Activated effector memory CD4-positive, alpha-beta T cell treated with anti-CD3 and anti-CD28 coated beads, Interleukin-2, amount 50 U/mL, for 16 hours (primary cell): Measurements from ENCODE around the gene FSD1.
A peak's percentile ranks its signal among the peaks of the same experiment; 100 is the strongest.

Experiments
- DNase-seq: peaks from one replicate; pipeline ENCODE4 v3.0.0-alpha.2; 2020

FSD1 gene

DNA sequence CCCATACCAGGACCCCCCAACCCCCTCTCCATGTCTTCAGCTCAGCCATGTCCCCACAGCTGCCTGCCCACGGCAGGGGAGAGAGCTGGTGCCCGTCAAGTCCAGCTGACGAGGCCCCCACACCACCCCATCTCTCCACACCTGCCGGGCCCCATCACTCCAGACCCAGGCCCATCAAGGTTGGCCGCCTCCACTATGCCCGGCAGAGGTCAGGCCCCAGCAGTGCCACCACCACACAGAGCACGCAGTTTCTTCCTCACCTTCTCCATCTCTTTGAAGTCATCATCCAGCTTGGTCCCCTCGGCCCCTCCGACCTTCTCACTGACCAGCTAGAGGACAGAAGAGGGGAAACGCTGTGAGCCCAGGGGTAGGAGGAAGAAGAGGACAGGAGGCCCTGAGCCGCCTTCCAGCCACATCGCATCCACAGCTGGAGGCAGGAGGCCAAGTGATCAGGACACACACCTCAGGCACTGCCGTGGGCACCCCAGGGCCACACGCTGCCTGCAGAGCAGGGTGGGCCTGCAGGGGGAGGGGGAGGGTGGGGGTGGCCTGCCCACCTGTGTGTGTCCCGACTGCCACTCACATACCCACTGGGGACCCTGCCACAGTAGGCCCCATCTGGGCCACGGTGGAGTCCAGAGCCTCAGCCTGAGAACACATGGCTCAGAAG, 62.4 kb downstream of the FSD1 start:
- no peak for DNase-seq

DNA sequence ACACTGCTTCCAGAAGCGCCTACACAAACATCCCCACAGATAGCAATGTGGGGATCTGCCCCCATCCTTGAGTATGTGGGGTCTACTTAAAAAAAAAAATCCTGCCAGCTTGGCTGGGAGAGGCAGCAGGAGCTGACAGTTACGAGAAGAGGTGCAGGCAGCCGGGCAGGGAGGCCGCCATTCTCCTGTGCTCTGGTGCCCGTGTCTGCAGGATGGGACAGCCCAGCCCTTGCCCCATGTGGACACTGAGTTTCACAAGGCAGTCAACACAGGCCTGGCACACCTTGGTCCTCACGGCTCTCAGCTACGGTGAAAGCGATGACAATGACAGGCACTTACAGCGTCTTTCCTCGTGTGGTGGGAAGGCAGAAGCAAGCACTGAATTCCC, 62.9 kb downstream of the FSD1 start:
- no peak for DNase-seq

DNA sequence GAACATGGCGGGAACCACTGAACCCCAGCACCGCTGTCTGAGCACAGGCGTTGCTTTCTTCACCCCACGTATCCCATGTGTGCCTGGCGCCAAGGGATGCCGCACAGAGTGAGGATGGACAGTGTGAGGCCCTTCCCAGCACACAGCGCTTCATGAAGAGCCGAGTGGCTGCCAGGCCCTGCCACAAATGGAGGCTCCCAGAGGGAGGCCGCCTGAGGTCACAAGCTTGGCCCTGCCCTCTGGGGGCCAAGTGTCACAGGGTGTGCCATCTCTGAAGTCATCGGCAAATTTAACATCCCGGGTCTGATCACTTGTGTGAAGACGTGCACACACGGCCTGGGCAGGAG, 63.4 kb downstream of the FSD1 start:
- no peak for DNase-seq

DNA sequence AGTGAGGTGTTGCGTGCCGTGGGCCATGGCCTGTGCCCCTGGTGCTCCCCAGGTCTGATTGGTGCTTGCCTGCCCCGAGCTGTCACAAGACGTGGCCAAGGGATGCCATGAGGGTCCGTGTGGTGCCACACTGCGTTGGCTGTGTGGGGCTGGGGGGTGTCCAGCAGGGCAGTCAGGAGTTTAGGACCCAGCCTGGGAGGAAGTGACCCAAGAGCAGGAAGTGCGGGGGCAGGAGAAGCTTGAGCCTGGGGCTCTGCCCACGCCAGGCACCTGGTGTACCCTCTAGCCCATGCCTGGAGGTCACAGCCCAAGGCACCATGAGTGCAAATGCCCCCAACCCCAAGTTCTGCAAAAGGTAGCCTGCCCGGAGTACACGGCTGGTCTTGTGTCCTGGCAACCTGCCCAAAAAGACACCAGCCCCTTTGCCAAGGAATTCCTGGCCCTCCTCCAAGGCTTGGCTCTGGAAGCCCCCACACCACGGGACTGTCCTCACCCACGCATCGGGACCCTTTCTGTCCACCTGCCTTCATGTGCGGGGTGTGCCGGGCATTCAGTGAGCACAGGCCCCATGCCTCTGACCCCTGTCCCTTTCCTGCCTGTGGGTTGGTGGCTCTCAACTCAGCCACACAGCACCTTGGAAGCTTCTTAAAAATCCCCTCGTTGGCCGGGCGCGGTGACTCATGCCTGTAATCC, 63.9 kb downstream of the FSD1 start:
- no peak for DNase-seq

DNA sequence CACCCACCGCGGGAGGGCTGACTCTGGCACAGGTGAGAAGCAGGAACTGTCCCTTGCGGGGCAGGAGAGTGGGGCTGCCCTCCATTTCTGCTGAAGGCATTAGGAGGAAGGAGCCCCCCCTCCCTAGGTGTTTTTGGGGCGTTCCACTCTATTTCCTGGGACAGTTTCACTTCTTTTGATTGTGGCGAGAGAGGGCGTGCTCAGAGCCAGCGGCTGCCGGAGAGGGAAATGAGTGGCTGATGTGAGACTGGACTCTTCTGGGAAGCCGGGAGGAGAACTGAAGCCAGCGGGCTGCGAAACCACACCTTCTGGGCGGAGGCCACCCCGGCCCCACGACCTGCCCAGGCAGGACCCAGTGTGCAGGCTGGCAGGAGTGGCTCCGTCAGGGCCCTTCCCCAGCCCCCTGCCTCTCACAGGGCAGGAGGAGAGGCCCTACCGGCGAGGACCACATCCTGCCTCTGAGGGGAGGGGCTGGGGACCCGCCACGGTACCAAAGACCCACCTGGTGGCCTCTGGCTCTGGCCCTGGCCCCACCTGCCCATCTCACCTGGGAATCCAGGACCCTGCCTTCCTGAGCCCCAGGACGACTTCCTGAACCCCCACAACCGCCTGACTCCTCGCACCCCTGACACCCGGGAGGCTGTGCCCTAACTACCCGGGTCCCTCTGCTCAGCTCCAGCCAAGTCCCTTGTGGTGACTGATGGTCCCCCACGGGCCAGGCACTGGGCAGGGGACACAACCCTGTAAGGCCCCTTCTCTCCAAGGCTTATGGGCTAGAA, 64.9 kb downstream of the FSD1 start:
- DNase-seq, result peak; percentile 88

DNA sequence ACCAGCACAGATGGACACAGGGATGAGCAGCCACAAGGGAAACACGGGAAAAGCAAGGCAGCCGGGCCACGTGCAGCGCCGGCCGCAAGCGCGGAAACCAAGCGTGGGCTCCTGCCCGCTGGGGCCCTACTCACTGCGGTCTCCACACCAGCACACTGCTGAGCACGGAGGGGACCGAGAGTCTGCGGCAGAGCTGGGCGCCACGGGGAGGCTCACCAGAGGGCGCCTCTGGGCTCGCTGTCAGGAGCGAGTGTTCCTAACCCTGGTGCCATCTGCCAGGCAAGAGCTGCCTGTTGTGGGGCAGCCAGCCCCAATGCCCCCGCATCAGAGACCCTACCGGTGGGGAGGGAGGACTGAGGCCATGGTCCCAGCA, 65.5 kb downstream of the FSD1 start:
- peak; percentile 92 for DNase-seq

DNA sequence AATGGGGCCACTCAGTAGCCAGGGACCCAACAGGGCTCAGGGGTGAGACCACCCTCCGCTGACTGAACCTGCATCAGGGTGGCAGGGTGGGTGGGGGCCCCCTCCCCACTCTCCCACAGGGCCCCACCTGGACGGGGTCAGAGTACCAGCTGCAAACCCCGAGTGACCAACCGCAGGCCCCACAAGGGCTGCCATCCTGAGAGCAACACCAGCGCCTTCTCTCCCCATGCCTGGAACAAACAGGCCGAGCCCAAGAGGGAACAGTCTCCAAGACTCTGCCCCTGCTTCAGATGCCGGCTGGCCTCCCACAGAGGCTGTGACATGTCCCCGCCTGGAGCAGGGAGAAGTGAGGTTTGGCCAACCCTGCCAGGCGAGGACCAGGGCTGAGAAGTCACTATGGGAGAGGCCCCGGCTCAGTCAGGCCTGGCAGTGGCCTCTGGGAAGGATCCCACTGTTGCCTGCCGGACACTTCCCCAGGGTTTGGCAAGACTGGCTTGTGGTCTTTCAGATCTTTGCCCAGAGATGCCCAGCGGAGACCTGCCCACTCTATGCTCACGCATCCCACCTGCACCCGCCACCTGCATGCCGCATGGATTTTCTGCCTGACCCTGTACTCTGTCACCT, 66.1 kb downstream of the FSD1 start:
- DNase-seq, result no peak

DNA sequence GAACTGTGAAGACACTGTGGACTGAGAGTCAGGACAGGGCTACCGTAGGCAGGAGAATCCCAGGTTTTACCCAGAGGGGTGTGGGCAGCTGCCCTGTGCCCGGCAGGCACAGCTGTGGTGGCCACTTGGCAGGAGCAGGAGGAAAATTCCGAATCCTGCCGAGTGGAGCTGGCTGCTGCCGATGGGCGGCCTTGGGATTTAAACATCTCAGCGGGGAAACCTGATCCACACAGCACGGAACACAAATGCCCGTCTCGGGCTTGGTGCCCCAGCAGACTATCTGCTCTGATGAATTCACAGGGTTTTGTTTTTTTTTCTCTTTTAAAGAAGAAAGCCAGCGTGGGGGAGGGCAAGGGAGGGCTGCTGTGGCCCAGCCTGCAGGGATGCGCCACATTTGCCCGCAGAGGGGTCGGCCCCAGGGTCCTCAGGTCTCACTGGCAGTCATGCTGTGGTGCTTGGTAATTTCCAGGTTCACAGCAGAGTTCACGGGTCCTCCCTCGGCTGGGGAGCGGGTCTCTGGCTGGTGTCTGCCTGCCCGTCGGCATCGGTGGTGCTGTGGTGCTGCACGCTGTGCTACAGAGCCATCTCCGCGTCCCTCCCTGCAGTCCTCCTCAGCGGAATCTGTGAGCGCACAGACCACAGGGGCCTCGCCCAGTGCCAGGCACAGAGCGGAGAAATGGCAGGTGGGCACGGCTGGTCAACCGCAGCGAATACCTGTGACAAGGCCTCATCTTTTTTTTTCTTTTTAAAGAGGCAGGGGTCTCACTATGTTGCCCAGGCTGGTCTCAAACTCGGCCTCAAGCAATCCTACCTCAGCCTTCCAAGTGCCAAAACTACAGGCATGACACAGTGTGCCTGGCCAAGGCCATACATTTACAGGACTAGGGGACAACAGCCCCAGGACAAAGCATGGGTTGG, 67.1 kb downstream of the FSD1 start:
- no peak for DNase-seq

DNA sequence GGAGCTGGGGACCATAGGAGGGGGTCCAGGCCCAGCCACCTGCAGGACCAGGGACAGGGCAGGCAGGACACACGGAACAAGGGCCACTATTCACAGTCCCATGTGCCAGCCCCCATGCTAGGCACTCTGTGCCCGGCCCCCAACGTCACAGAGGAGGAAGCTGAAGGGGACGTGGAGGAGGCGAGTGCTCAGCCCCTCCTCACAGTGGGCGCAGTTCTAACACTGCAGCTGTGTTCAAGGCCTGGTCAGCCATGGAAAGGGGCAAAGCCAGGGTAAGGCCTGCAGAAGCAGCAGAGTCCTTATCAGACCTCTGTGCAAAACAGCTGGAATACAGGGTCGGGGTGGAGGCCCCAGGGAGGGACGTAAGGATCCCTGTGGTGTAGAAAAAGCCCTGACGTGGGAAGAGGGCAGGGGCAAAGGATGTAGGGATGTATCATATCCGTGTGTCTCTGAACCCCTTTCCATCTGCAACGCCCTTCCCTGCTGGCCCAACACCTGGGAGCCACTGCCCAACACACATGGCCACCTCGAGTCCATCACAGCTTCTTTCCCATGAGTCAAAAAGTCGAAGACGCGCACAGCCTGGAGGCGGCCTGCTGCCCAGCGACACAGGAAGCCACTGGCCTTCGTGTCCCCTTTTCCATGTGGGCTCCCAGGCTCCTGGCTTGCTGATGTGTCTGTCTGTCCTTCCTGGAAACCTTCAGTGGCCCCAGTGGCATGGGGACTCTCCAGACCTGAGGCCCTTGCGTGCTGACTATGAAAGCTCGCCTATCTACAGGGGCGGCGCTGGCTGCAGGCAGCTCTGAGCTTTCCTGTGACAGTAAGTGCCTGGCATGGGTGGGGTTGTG, 68.0 kb downstream of the FSD1 start:
- no peak for DNase-seq

DNA sequence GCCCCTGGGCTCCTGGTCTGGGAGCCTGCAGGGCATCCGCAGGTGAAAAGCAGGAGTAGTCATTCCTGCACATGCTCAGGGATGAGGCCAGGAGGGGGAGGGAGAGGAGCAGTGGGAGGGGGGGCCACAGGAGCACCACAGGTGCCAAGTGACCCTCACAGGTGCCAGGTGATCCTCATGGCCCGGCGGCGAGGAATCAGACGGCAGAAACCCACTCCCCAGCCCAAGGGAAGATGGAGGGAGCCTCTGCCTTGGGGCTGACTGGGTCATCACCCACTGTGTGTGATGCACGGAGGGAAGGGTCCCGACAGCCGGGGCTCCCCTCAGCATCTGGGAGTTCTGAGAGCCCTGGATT, 68.6 kb downstream of the FSD1 start:
- no peak for DNase-seq
